Sigmoid colon (tissue), 4 donors: Measurements from ENCODE around the gene LRRC3.

Source experiments
- CTCF ChIP-seq, 4 experiments: fragments of 450-650 bp in 3 of 4; fragments of 200-600 bp in 1 of 4; IDR thresholded peaks; one replicate each; pipeline ENCODE4 v1.5.1; 2016 to 2019; ENCODE audit warnings: antibody characterized with exemption in 4 of 4, mild to moderate bottlenecking in 3 of 4, moderate library complexity in 2 of 4
- EP300 ChIP-seq, 4 donors: sonication (generic); formaldehyde crosslinking; IDR thresholded peaks; one replicate each; pipeline ENCODE4 v1.6.1; 2017; ENCODE audit warnings: antibody characterized with exemption in 4 of 4
- POLR2A ChIP-seq, 2 donors: fragments of 450-650 bp; IDR thresholded peaks; one replicate each; pipeline ENCODE4 v1.6.1; 2016; ENCODE audit warnings: antibody characterized with exemption in 2 of 2, mild to moderate bottlenecking in 2 of 2, moderate library complexity in 2 of 2

- TF ChIP-seq CTCF (IDR thresholded peaks at IDR 0.05) (no peak), EP300 (IDR thresholded peaks at IDR 0.05) (no peak), POLR2A (IDR thresholded peaks at IDR 0.05) (no peak)
Measured at GRCh38 chr21:44490816-44491215, 35.5 kb downstream of the LRRC3 start.
